ENCODE measurements around the gene SCIN. TPM values are rescaled to one million over a fixed set of nuclear protein-coding genes. Genes with fewer than 3 reads are reported as not detected.
"Not testable (repeated sequence)": the region's sequence is repeated elsewhere in the genome, so short reads cannot be mapped to it uniquely, and the experiment has no call there.

The SCIN gene
- total RNA-seq, 1 donor, result 2.3 TPM

DNA sequence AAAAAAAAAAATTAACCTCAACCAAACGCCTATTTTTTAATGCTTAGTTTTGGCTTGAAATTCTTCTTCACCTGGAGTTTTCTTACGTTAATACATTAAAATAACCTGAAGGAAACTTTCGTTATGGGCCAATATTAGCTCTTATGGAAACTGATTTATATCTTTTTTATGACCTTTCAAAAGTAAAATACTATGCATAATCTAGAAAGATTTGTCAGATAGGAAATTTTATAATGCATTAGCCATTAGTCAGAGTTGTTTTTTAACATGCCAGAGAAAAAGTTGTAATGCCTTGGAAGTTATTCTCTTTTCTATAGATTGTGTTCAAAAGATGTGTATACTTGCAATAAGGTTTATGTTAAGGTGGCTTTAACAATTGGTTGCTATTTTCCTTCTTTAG, 82.6 kb downstream of the SCIN start:
- no peak for DNase-seq (ENCODE audit: low read depth)
- TF ChIP-seq, protein P1, sequence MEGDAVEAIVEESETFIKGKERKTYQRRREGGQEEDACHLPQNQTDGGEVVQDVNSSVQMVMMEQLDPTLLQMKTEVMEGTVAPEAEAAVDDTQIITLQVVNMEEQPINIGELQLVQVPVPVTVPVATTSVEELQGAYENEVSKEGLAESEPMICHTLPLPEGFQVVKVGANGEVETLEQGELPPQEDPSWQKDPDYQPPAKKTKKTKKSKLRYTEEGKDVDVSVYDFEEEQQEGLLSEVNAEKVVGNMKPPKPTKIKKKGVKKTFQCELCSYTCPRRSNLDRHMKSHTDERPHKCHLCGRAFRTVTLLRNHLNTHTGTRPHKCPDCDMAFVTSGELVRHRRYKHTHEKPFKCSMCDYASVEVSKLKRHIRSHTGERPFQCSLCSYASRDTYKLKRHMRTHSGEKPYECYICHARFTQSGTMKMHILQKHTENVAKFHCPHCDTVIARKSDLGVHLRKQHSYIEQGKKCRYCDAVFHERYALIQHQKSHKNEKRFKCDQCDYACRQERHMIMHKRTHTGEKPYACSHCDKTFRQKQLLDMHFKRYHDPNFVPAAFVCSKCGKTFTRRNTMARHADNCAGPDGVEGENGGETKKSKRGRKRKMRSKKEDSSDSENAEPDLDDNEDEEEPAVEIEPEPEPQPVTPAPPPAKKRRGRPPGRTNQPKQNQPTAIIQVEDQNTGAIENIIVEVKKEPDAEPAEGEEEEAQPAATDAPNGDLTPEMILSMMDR (IDR thresholded peaks at IDR 0.05; ENCODE audit: insufficient read depth, low read length), result no peak
- no peak overlapping the region for H3K4me3 ChIP-seq (ENCODE audit: low read depth, low read length)

DNA sequence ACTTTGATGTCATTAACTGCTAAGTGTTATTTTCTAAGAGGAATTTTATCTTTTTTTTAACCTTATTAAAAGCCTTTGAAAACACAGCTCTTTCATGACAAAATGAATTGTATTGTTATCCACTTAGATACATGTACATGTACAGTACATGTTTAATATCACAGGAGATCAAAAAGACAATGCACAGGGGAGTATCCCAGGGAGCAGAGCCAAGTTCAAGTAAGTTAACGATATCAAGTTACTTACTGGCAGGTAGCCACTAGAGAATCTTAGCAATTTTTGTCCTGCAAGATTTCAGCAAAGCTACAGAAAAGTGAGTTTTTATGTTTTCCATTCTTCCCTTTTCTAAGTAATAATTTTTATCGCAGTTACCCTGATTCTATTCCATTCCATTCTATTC, 83.0 kb downstream of the SCIN start:
- TF ChIP-seq, protein P1 (IDR thresholded peaks at IDR 0.05; ENCODE audit: insufficient read depth, low read length), result no peak
- DNase-seq (ENCODE audit: low read depth), result peak; percentile 76

DNA sequence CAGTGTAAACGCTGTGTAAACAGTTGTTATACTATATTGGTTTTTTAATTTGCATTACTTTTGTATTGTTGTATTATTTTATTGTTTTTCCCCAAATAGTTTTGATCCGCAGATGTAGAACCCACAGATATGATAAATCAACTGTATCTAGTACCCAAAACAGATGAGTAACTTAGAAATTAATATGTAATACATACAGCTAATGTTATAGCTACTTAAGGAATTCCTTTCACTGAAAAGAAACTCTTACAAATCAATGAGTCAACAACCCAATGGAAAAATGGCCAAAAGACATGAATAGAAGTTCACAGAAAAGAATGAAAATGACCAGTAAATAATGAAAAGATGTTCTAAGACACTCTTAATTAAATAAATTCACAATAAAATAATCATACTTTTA, 84.6 kb downstream of the SCIN start:
- no peak overlapping the region for H3K4me3 ChIP-seq (ENCODE audit: low read depth, low read length)
- DNase-seq (ENCODE audit: low read depth), result no peak
- TF ChIP-seq, protein P1 (IDR thresholded peaks at IDR 0.05; ENCODE audit: insufficient read depth, low read length), result no peak

More for the DNA sequence above, 83.0 kb downstream of the SCIN start:
- H3K4me3 ChIP-seq (ENCODE audit: low read depth, low read length), result no peak overlapping the region

DNA sequence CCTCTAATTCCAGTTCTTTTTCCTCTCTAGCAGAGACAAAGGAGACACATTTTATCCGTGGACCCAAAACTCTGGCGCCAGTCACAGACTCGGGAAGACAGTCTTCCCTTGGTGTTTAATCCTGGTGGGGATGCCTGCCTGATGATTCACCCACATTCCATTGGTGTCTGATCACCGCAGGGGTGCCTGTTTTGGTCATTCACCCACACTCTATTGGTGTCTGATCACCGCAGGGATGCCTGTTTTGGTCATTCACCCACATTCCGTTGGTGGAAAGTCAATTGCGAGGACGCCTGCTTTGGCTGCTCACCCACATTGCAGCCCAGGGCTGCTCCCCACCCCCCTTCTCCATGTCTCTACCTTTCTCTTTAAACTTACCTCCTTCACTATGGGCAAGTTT, 89.9 kb downstream of the SCIN start:
- peak; percentile 54 for DNase-seq (ENCODE audit: low read depth)
- H3K4me3 ChIP-seq (ENCODE audit: low read depth, low read length), result not testable (repeated sequence)

DNA sequence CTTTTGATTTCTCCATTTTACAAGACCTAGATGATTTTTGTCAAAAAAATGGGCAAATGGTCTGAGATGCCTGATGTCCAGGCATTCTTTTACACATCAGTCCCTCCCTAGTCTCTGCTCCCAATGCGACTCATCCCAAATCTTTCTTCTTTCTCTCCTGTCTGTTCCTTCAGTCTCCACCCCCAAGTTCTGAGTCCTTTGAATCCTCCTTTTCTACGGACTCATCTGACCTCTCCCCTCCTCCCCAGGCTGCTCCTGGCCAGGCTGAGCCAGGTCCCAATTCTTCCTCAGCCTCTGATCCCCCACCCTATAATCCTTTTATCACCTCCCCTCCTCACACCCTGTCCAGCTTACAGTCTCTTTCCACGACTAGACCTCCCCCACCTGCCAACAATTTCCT, 90.5 kb downstream of the SCIN start:
- DNase-seq (ENCODE audit: low read depth), result not testable (repeated sequence)

DNA sequence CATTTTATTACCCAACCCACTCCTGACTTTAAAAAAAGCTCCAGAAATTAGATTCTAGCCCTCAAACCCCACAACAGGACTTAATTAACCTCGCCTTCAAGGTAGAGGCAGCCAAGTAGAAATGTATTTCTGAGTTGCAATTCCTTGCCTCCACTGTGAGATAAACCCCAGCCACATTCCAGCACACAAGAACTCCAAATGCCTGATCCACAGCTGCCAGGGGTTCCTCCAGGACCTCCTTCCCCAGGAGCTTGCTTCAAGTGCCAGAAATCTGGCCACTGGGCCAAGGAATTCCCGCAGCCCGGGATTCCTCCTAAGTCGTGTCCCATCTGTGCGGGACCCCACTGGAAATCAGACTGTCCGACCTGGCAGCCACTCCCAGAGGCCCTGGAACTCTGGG, 91.1 kb downstream of the SCIN start:
- no peak overlapping the region for H3K4me3 ChIP-seq (ENCODE audit: low read depth, low read length)
- TF ChIP-seq, protein P1 (IDR thresholded peaks at IDR 0.05; ENCODE audit: insufficient read depth, low read length), result no peak
- DNase-seq (ENCODE audit: low read depth), result no peak

More for the DNA sequence above, 90.5 kb downstream of the SCIN start:
- not testable (repeated sequence) for H3K4me3 ChIP-seq (ENCODE audit: low read depth, low read length)

DNA sequence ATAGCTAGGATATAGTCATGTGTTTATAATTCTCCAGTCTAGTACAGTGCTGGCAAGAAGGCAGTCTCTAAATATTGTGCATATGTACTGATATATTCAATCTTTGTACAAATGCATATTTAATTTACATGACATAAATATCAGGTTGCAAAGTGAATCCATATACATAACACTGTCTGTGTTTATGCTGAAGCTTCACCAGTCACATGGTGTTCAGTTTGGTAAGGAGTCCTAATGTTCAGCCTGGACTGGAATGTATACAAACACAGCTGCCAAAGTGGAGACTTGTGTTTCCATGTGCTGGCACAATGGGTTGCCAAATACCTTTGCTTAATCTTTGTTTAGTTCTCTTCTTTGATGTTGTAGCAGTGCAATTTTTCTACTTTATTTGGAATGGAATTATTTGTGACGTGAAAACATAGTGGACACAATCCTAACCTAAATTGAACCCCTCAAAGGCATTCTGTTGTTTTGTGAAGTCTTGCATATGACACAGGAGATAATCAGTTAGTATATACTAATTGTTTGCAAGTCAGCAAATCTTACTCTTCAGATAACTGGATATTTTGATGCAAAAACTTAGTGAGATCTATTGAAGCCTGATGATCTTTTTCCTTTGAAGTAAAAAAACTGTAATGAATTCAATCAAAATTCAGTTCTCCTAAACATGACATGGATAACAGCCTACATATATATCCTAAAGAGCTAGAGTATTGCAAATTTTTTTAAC, 99.6 kb downstream of the SCIN start:
- TF ChIP-seq, protein P1 (IDR thresholded peaks at IDR 0.05; ENCODE audit: insufficient read depth, low read length), result no peak
- no peak overlapping the region for H3K4me3 ChIP-seq (ENCODE audit: low read depth, low read length)
- peak; percentile 83 for DNase-seq (ENCODE audit: low read depth)
